ENCODE data around the gene CST8. TPM values are rescaled to one million over a fixed set of nuclear protein-coding genes. Genes with fewer than 3 reads are reported as not detected.

CST8 gene
- total RNA-seq, 1 donor from 2014 or later, result not detected

- no peaks in the 10 kb centered on the region for H3K4me1 Mint-ChIP-seq (ENCODE audit: unreplicated experiment)
- no peak for DNase-seq (ENCODE audit: low spot score)
- H3K36me3 Mint-ChIP-seq (ENCODE audit: low read depth, unreplicated experiment), result no peaks in the 10 kb centered on the region
- no peak for TF ChIP-seq CTCF (IDR thresholded peaks at IDR 0.05; ENCODE audit: unreplicated experiment)
- no peaks in the 10 kb centered on the region for H3K9me3 Mint-ChIP-seq (ENCODE audit: unreplicated experiment)
- no peak overlapping the region for H3K4me3 Mint-ChIP-seq (ENCODE audit: unreplicated experiment)
- H3K27me3 Mint-ChIP-seq (ENCODE audit: unreplicated experiment), result no peaks in the 10 kb centered on the region
- no peak overlapping the region for H3K27ac Mint-ChIP-seq (ENCODE audit: unreplicated experiment)
These were observed 26.8 kb downstream of the CST8 start for GRCh38 chr20:23517719-23518118.

GRCh38 chr20:23519556-23519955 lies 28.6 kb downstream of the CST8 start:
- Mint-ChIP-seq H3K9me3 (ENCODE audit: unreplicated experiment) (no peaks in the 10 kb centered on the region), H3K4me3 (ENCODE audit: unreplicated experiment) (no peak overlapping the region), H3K36me3 (ENCODE audit: low read depth, unreplicated experiment) (no peaks in the 10 kb centered on the region), H3K4me1 (ENCODE audit: unreplicated experiment) (peaks cover 6% of the 10 kb centered on the region), H3K27ac (ENCODE audit: unreplicated experiment) (no peak overlapping the region), H3K27me3 (ENCODE audit: unreplicated experiment) (no peaks in the 10 kb centered on the region)
- no peak for TF ChIP-seq CTCF (IDR thresholded peaks at IDR 0.05; ENCODE audit: unreplicated experiment)
- no peak for DNase-seq (ENCODE audit: low spot score)

GRCh38 chr20:23520185-23520584 lies 29.3 kb downstream of the CST8 start:
- TF ChIP-seq CTCF (IDR thresholded peaks at IDR 0.05; ENCODE audit: unreplicated experiment), result no peak
- no peak overlapping the region for H3K4me3 Mint-ChIP-seq (ENCODE audit: unreplicated experiment)
- DNase-seq (ENCODE audit: low spot score), result no peak
- H3K27ac Mint-ChIP-seq (ENCODE audit: unreplicated experiment), result no peak overlapping the region
- H3K27me3 Mint-ChIP-seq (ENCODE audit: unreplicated experiment), result no peaks in the 10 kb centered on the region
- no peaks in the 10 kb centered on the region for H3K36me3 Mint-ChIP-seq (ENCODE audit: low read depth, unreplicated experiment)
- no peaks in the 10 kb centered on the region for H3K9me3 Mint-ChIP-seq (ENCODE audit: unreplicated experiment)
- peaks cover 6% of the 10 kb centered on the region for H3K4me1 Mint-ChIP-seq (ENCODE audit: unreplicated experiment)

- Mint-ChIP-seq H3K27ac (ENCODE audit: unreplicated experiment) (no peak overlapping the region), H3K4me1 (ENCODE audit: unreplicated experiment) (peaks cover 6% of the 10 kb centered on the region), H3K9me3 (ENCODE audit: unreplicated experiment) (no peaks in the 10 kb centered on the region), H3K27me3 (ENCODE audit: unreplicated experiment) (no peaks in the 10 kb centered on the region), H3K36me3 (ENCODE audit: low read depth, unreplicated experiment) (no peaks in the 10 kb centered on the region), H3K4me3 (ENCODE audit: unreplicated experiment) (no peak overlapping the region)
- DNase-seq (ENCODE audit: low spot score), result no peak
- TF ChIP-seq CTCF (IDR thresholded peaks at IDR 0.05; ENCODE audit: unreplicated experiment), result no peak
These were observed 33.2 kb downstream of the CST8 start for GRCh38 chr20:23524146-23524545.

- no peak for DNase-seq (ENCODE audit: low spot score)
- H3K9me3 Mint-ChIP-seq (ENCODE audit: unreplicated experiment), result no peaks in the 10 kb centered on the region
- H3K4me1 Mint-ChIP-seq (ENCODE audit: unreplicated experiment), result peaks cover 6% of the 10 kb centered on the region
- no peak overlapping the region for H3K27ac Mint-ChIP-seq (ENCODE audit: unreplicated experiment)
- H3K4me3 Mint-ChIP-seq (ENCODE audit: unreplicated experiment), result no peak overlapping the region
- H3K36me3 Mint-ChIP-seq (ENCODE audit: low read depth, unreplicated experiment), result no peaks in the 10 kb centered on the region
- TF ChIP-seq CTCF (IDR thresholded peaks at IDR 0.05; ENCODE audit: unreplicated experiment), result no peak
- no peaks in the 10 kb centered on the region for H3K27me3 Mint-ChIP-seq (ENCODE audit: unreplicated experiment)
These were observed 35.9 kb downstream of the CST8 start for GRCh38 chr20:23526850-23527249.

All from endothelial cell (in vitro differentiated cells).